SK-N-MC (cell line): ENCODE results near the gene RIC8A.

Experiments used
- EZH2 ChIP-seq: fragments of 200-600 bp; sonication (generic); IDR thresholded peaks from one replicate; pipeline ENCODE4 v1.6.1; 2017; ENCODE audit warnings: antibody characterized with exemption
- POLR2AphosphoS5 ChIP-seq: IDR thresholded peaks from 2 replicates; pipeline ENCODE4 v1.6.1; 2012; ENCODE audit warnings: mild to moderate bottlenecking, low read depth, low read length, borderline replicate concordance

GRCh38 chr11:213111-213510, 5.6 kb downstream of the RIC8A start:
- no peak for TF ChIP-seq EZH2
- TF ChIP-seq POLR2AphosphoS5: no peak
